Naive thymus-derived CD4-positive, alpha-beta T cell (primary cell): ENCODE data around the gene NKPD1. TPM values are rescaled to one million over a fixed set of nuclear protein-coding genes. Genes with fewer than 3 reads are reported as not detected.
A peak's percentile ranks its signal among the peaks of the same experiment; 100 is the strongest.

Source experiments
- ATAC-seq: fragments of 150-1000 bp; cut with Tn5 transposase; 2 replicates; pipeline ENCODE4 v1.10.0; 2021; ENCODE audit warnings: mild to moderate bottlenecking, moderate library complexity
- CTCF ChIA-PET: fragments of 350-600 bp; sonication (Branson Sonifier 250); formaldehyde crosslinking; loops from one replicate; lab custom pipeline; 2021; ENCODE audit warnings: antibody characterized with exemption; lab: Charles Lee
- POLR2A ChIA-PET: fragments of 350-600 bp; sonication (Branson Sonifier 250); formaldehyde crosslinking; loops from one replicate; lab custom pipeline; 2021; ENCODE audit warnings: antibody characterized with exemption, inconsistent platforms; lab: Charles Lee
- DNase-seq, 9 donors: peaks; one replicate each; pipeline versions ENCODE4 v3.0.0 to v3.0.0-alpha.2; 2020 to 2022; ENCODE audit warnings: mixed read lengths in 1 of 9
- H3K27ac ChIP-seq: one replicate; pipeline ENCODE4 v1.7.0; 2013; ENCODE audit warnings: mild to moderate bottlenecking, low read depth, low read length, moderate library complexity
- H3K27me3 ChIP-seq, 2 donors: one replicate each; pipeline ENCODE4 v1.7.0; 2013; ENCODE audit warnings: low read length in 2 of 2, mild to moderate bottlenecking in 2 of 2, moderate library complexity in 2 of 2; ENCODE audit not compliant: control insufficient read depth in 2 of 2, insufficient read depth in 2 of 2
- H3K36me3 ChIP-seq, 3 experiments: 1 replicate in 2 of 3; 2 replicates in 1 of 3; pipeline ENCODE4 v1.7.0; 2013; ENCODE audit warnings: low read length in 3 of 3, mild to moderate bottlenecking in 3 of 3, moderate library complexity in 1 of 3; ENCODE audit not compliant: insufficient read depth in 3 of 3, control insufficient read depth in 2 of 3
- H3K4me1 ChIP-seq, 2 donors: one replicate each; pipeline ENCODE4 v1.7.0; 2013; ENCODE audit warnings: low read length in 2 of 2, mild to moderate bottlenecking in 2 of 2, moderate library complexity in 1 of 2; ENCODE audit not compliant: control insufficient read depth in 2 of 2, insufficient read depth in 2 of 2
- H3K4me3 ChIP-seq: 2 replicates; pipeline ENCODE4 v1.7.0; 2013; ENCODE audit warnings: mild to moderate bottlenecking, low read length
- H3K9me3 ChIP-seq, 3 experiments: 1 replicate in 2 of 3; 2 replicates in 1 of 3; pipeline ENCODE4 v1.7.0; 2013; ENCODE audit warnings: low read length in 3 of 3; ENCODE audit not compliant: control insufficient read depth in 2 of 3
- H3K27ac Mint-ChIP-seq, 9 donors: one replicate each; pipeline ENCODE4 v1.8.0; 2020 to 2022; ENCODE audit warnings: mixed read lengths in 9 of 9, mild to moderate bottlenecking in 8 of 9, moderate library complexity in 5 of 9, inconsistent platforms in 2 of 9
- H3K27me3 Mint-ChIP-seq, 5 donors: one replicate each; pipeline ENCODE4 v1.8.0; 2021 to 2022; ENCODE audit warnings: mixed read lengths in 5 of 5, mild to moderate bottlenecking in 1 of 5
- H3K36me3 Mint-ChIP-seq, 5 donors: one replicate each; pipeline ENCODE4 v1.8.0; 2020 to 2022; ENCODE audit warnings: mixed read lengths in 5 of 5, mild to moderate bottlenecking in 3 of 5, inconsistent platforms in 1 of 5
- H3K4me1 Mint-ChIP-seq, 7 donors: one replicate each; pipeline ENCODE4 v1.8.0; 2020 to 2022; ENCODE audit warnings: mixed read lengths in 7 of 7, mild to moderate bottlenecking in 3 of 7, inconsistent platforms in 1 of 7
- H3K4me3 Mint-ChIP-seq, 10 donors: one replicate each; pipeline ENCODE4 v1.8.0; 2020 to 2022; ENCODE audit warnings: mild to moderate bottlenecking in 10 of 10, mixed read lengths in 10 of 10, moderate library complexity in 6 of 10, inconsistent platforms in 2 of 10
- H3K9me3 Mint-ChIP-seq, 11 donors: one replicate each; pipeline ENCODE4 v1.8.0; 2020 to 2022; ENCODE audit warnings: mixed read lengths in 11 of 11, mild to moderate bottlenecking in 4 of 11, inconsistent platforms in 1 of 11, moderate library complexity in 1 of 11
- intact Hi-C, 2 donors: fragments of 100-400 bp; cut with micrococcal nuclease; formaldehyde crosslinking; loops; one replicate each; pipeline ENCODE4 v1.15.1; 2023
- polyA plus RNA-seq, 2 donors: library from polyadenylated mRNA; unstranded; fragments of 300-500 nt; fragmentation: Illumina TruSeq; gene quantifications; one replicate each; pipeline ENCODE4 v1.2.3, GENCODE V29; 2021
- total RNA-seq, 6 experiments: library from RNA in 5 of 6; stranded (reverse) in 5 of 6; gene quantifications; 1 replicate in 5 of 6; 2 replicates in 1 of 6; pipeline ENCODE4 v1.2.3 and lab custom pipeline; 2021 to 2026

The NKPD1 gene
- total and polyA plus RNA-seq, 7 experiments from 2014 or later: 0.07 to 1.2 (median 0.68) TPM

- no peaks in the 10 kb centered on the region for H3K36me3 Mint-ChIP-seq
- Histone ChIP-seq H3K36me3 (peaks cover 0 to 6% (median 0%) of the 10 kb centered on the region in 3 experiments), H3K4me1 (peaks cover 9 to 16% of the 10 kb centered on the region in 2 donors), H3K27ac (peak overlapping the region; percentile 54), H3K9me3 (no peaks in the 10 kb centered on the region), H3K27me3 (no peaks in the 10 kb centered on the region), H3K4me3 (no peak overlapping the region)
- intact Hi-C loops: no loop called here
- ATAC-seq (no peak), DNase-seq (no peak)
- H3K9me3 Mint-ChIP-seq: no peaks in the 10 kb centered on the region
- CTCF ChIA-PET: no interaction called here
- POLR2A ChIA-PET: interaction anchor here (1.3 to 3.2 kb wide), 2 partner anchors 11 to 15 kb away, joined by 7 to 12 read pairs; partner anchors contain the start of genes BLOC1S3 and TRAPPC6A
- H3K4me3 Mint-ChIP-seq: peak overlapping the region in 4 of 10 donors; percentile 15 to 55 (median 38)
- peaks cover 6 to 26% (median 23%) of the 10 kb centered on the region in 7 donors for H3K4me1 Mint-ChIP-seq
- H3K27ac Mint-ChIP-seq: peak overlapping the region; percentile 8 to 81 (median 47)
- no peaks in the 10 kb centered on the region for H3K27me3 Mint-ChIP-seq
These were observed 3.1 kb upstream of the NKPD1 start for GRCh38 chr19:45163751-45164460.

DNA sequence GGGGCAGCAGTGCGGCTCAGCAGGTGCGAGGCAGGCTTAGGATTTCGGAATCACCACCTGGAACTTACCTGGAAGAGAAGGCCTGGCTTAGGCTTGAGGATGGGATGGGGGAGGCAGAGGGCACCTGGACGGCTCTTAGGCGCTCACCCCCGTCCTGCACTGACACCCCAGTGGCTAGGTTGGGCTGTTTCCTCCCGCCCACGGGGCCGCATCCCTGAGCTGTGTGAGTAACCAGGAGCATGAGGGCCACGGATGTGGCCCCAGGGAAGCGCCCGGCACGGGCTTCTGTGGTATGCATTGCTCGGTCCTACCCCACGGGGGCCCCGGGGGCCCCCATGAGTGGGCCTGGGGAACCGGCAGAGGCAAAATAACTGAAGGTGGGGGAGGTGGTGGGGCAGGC, 2.4 kb upstream of the NKPD1 start:
- no peak for ATAC-seq
- peaks cover 9 to 16% of the 10 kb centered on the region in 2 donors for H3K4me1 ChIP-seq
- H3K27ac ChIP-seq: no peak overlapping the region
- Mint-ChIP-seq H3K9me3 (no peaks in the 10 kb centered on the region), H3K4me3 (no peak overlapping the region), H3K4me1 (peaks cover 8 to 25% (median 21%) of the 10 kb centered on the region in 7 donors), H3K27ac (peak overlapping the region in 1 of 9 donors; percentile 25), H3K36me3 (no peaks in the 10 kb centered on the region), H3K27me3 (peaks cover 0 to 4% (median 0%) of the 10 kb centered on the region in 5 donors)
- no peaks in the 10 kb centered on the region for H3K27me3 ChIP-seq
- POLR2A ChIA-PET: interaction anchor here (3.2 kb wide), 1 partner anchor 16 kb away, joined by 12 read pairs; the partner anchor contains the start of genes BLOC1S3 and TRAPPC6A
- H3K4me3 ChIP-seq: no peak overlapping the region
- H3K9me3 ChIP-seq: no peaks in the 10 kb centered on the region
- intact Hi-C loops: no loop called here
- DNase-seq: no peak
- H3K36me3 ChIP-seq: no peaks in the 10 kb centered on the region
- CTCF ChIA-PET: no interaction called here

- Histone ChIP-seq H3K9me3 (no peaks in the 10 kb centered on the region), H3K27me3 (no peaks in the 10 kb centered on the region), H3K4me1 (peaks cover 9 to 16% of the 10 kb centered on the region in 2 donors), H3K36me3 (no peaks in the 10 kb centered on the region), H3K27ac (no peak overlapping the region), H3K4me3 (no peak overlapping the region)
- intact Hi-C loops: no loop called here
- Mint-ChIP-seq H3K9me3 (no peaks in the 10 kb centered on the region), H3K4me1 (peaks cover 11 to 27% (median 21%) of the 10 kb centered on the region in 7 donors), H3K36me3 (no peaks in the 10 kb centered on the region), H3K27me3 (peaks cover 0 to 8% (median 0%) of the 10 kb centered on the region in 5 donors), H3K27ac (no peak overlapping the region), H3K4me3 (no peak overlapping the region)
- no peak for DNase-seq
- CTCF ChIA-PET: interaction anchor here (0.5 kb wide), 1 partner anchor 114 kb away, joined by 4 read pairs; no protein-coding TSS in a partner anchor
- no peak for ATAC-seq
- POLR2A ChIA-PET: interaction anchor here (3.2 kb wide), 1 partner anchor 16 kb away, joined by 12 read pairs; the partner anchor contains the start of genes BLOC1S3 and TRAPPC6A
These were observed 1.9 kb upstream of the NKPD1 start for GRCh38 chr19:45162608-45163143.

- H3K4me1 Mint-ChIP-seq: peaks cover 11 to 25% (median 20%) of the 10 kb centered on the region in 7 donors
- H3K36me3 Mint-ChIP-seq: no peaks in the 10 kb centered on the region
- ChIA-PET CTCF (interaction anchor here (0.5 kb wide), 1 partner anchor 114 kb away, joined by 4 read pairs; no protein-coding TSS in a partner anchor), POLR2A (no interaction called here)
- intact Hi-C loops: no loop called here
- ATAC-seq (no peak), DNase-seq (no peak)
- H3K4me3 Mint-ChIP-seq: no peak overlapping the region
- Histone ChIP-seq H3K4me1 (peaks cover 9 to 16% of the 10 kb centered on the region in 2 donors), H3K27ac (no peak overlapping the region), H3K9me3 (no peaks in the 10 kb centered on the region), H3K36me3 (no peaks in the 10 kb centered on the region), H3K27me3 (no peaks in the 10 kb centered on the region), H3K4me3 (no peak overlapping the region)
- peaks cover 4 to 13% (median 5%) of the 10 kb centered on the region in 5 donors for H3K27me3 Mint-ChIP-seq
- no peaks in the 10 kb centered on the region for H3K9me3 Mint-ChIP-seq
- no peak overlapping the region for H3K27ac Mint-ChIP-seq
These were observed 1.2 kb upstream of the NKPD1 start for GRCh38 chr19:45161738-45162607.

- Histone ChIP-seq H3K9me3 (no peaks in the 10 kb centered on the region), H3K36me3 (no peaks in the 10 kb centered on the region), H3K27ac (no peak overlapping the region), H3K4me3 (no peak overlapping the region), H3K4me1 (peaks cover 7 to 14% of the 10 kb centered on the region in 2 donors), H3K27me3 (no peaks in the 10 kb centered on the region)
- peaks cover 6 to 18% (median 10%) of the 10 kb centered on the region in 5 donors for H3K27me3 Mint-ChIP-seq
- intact Hi-C loops: no loop called here
- ChIA-PET CTCF (interaction anchor here (0.6 kb wide), 1 partner anchor 828 kb away, joined by 4 read pairs; no protein-coding TSS in a partner anchor), POLR2A (no interaction called here)
- H3K9me3 Mint-ChIP-seq: no peaks in the 10 kb centered on the region
- ATAC-seq (no peak), DNase-seq (no peak)
- peaks cover 5 to 20% (median 13%) of the 10 kb centered on the region in 7 donors for H3K4me1 Mint-ChIP-seq
- H3K27ac Mint-ChIP-seq: peak overlapping the region in 1 of 9 donors; percentile 38
- no peaks in the 10 kb centered on the region for H3K36me3 Mint-ChIP-seq
- H3K4me3 Mint-ChIP-seq: no peak overlapping the region
These were observed 834 bp downstream of the NKPD1 start for GRCh38 chr19:45159971-45160324.

DNA sequence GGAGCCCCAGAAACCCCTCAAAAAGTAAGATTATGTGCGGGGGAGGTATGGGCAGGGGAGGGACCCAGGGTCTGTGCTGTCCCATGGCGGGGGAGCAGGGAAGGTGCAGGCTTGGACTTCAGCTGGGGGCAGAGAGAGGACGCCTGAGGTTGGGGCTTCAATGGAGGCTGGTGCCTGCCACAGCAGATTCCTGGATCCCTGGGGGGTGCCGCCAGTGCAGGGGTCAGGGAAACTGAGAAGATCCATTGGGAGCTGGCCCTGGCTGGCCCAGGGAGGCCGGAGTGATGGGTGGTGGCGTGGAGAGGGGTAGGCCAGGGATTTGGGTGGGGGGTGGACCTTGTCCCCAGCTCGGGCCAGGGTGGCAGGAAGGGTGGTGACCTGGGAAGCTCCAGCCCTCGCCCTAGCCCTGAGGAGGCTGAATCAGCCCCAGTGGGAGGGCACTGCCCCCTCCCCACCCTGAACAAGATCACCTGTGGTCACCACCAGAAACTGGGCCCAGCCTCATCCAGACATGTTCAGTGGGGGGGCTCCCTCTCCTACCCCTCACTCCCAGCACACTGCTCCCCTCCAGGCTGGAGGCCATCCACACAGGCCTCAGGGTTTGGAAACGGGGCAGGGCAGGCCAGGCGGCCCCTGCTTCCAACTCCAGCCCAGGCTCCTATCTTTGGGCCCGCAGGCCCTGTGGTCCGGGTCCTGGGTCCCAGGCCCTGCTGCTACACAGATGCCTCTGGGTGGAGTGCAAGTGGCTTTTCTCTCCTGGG, 1.4 kb downstream of the NKPD1 start:
- H3K27ac Mint-ChIP-seq: peak overlapping the region in 1 of 9 donors; percentile 38
- POLR2A ChIA-PET: no interaction called here
- H3K36me3 ChIP-seq: no peaks in the 10 kb centered on the region
- no peak overlapping the region for H3K27ac ChIP-seq
- H3K4me1 Mint-ChIP-seq: peaks cover 5 to 20% (median 10%) of the 10 kb centered on the region in 7 donors
- DNase-seq (no peak), ATAC-seq (no peak)
- no peaks in the 10 kb centered on the region for H3K9me3 Mint-ChIP-seq
- H3K4me3 Mint-ChIP-seq: no peak overlapping the region
- H3K9me3 ChIP-seq: no peaks in the 10 kb centered on the region
- no peaks in the 10 kb centered on the region for H3K36me3 Mint-ChIP-seq
- peaks cover 6 to 18% (median 10%) of the 10 kb centered on the region in 5 donors for H3K27me3 Mint-ChIP-seq
- peaks cover 3 to 8% of the 10 kb centered on the region in 2 donors for H3K4me1 ChIP-seq
- H3K27me3 ChIP-seq: no peaks in the 10 kb centered on the region
- intact Hi-C loops: no loop called here
- CTCF ChIA-PET: interaction anchor here (0.6 kb wide), 1 partner anchor 829 kb away, joined by 4 read pairs; no protein-coding TSS in a partner anchor
- no peak overlapping the region for H3K4me3 ChIP-seq
